OCI-LY7 (cell line): Measurements from ENCODE around the gene STMN1.

Source experiments
- EZH2phosphoT487 ChIP-seq: fragments of 200-600 bp; sonication (generic); IDR thresholded peaks from 2 replicates; pipeline ENCODE4 v1.6.1; 2018; ENCODE audit warnings: low read depth, borderline replicate concordance, mild to moderate bottlenecking, mixed run types, antibody characterized with exemption, low read length, moderate library complexity, mixed read lengths
- TF ChIP-seq, protein P1 (sequence below): fragments of 200-600 bp; sonication (generic); conservative IDR thresholded peaks from 2 replicates; pipeline ENCODE4 v1.5.1; 2014; ENCODE audit warnings: mild to moderate bottlenecking, antibody characterized with exemption, low read length, moderate library complexity, mixed read lengths

GRCh38 chr1:25905680-25906643, at the start of gene STMN1:
- TF ChIP-seq, protein P1, sequence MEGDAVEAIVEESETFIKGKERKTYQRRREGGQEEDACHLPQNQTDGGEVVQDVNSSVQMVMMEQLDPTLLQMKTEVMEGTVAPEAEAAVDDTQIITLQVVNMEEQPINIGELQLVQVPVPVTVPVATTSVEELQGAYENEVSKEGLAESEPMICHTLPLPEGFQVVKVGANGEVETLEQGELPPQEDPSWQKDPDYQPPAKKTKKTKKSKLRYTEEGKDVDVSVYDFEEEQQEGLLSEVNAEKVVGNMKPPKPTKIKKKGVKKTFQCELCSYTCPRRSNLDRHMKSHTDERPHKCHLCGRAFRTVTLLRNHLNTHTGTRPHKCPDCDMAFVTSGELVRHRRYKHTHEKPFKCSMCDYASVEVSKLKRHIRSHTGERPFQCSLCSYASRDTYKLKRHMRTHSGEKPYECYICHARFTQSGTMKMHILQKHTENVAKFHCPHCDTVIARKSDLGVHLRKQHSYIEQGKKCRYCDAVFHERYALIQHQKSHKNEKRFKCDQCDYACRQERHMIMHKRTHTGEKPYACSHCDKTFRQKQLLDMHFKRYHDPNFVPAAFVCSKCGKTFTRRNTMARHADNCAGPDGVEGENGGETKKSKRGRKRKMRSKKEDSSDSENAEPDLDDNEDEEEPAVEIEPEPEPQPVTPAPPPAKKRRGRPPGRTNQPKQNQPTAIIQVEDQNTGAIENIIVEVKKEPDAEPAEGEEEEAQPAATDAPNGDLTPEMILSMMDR, result no peak
- TF ChIP-seq EZH2phosphoT487, result no peak
